Measurements from ENCODE around the gene NLRP5. TPM values are rescaled to one million over a fixed set of nuclear protein-coding genes. Genes with fewer than 3 reads are reported as not detected.
"Not testable (repeated sequence)": the region's sequence is repeated elsewhere in the genome, so short reads cannot be mapped to it uniquely, and the experiment has no call there.

The NLRP5 gene
- total RNA-seq, 1 donor from 2014 or later = not detected

DNA sequence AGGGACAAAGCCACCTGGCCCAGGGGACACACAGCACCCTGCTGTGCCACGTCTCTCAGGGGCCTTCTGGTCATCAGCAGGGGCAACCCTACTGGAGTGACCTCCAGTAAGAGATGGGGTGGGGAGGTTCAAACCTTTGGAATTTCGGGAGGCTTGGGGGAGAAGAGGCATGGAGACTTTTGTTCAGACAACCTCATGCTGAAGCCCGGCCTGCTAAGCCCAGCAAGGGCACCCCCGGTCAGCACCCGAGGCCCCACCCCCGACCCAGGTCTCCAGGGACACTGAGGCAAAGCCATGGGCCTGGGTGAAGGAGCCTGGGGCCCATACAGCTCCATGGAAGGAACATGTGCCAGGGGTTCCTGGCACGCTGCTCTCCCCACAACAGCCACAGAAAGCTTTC is 111.2 kb downstream of the NLRP5 start:
- DNase-seq (ENCODE audit: extremely low read depth, low read depth, low spot score) = no peak

DNA sequence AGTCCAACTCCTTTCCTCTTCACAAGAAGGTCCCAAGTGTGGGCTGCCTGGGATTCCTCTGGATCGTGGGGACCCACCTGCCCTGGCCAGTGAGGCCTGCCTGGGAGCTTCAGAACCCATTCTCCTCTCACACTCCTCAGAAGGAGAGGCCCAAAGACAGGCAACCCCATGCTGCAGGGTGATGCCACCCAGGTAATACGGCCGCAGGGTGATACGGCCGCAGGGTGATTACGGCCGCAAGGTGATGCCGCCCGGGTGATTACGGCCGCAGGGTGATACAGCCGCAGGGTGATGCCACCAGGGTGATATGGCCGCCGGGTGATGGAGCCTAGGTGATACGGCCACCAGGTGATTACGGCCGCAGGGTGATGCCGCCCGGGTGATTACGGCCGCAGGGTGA is 111.7 kb downstream of the NLRP5 start:
- not testable (repeated sequence) for DNase-seq (ENCODE audit: extremely low read depth, low read depth, low spot score)

GRCh38 chr19:56098731-56099568 is 112.4 kb downstream of the NLRP5 start:
- DNase-seq (ENCODE audit: extremely low read depth, low read depth, low spot score) = no peak

GRCh38 chr19:56099638-56100539 is 113.3 kb downstream of the NLRP5 start:
- no peak for DNase-seq (ENCODE audit: extremely low read depth, low read depth, low spot score)

GRCh38 chr19:56101095-56101494 is 114.5 kb downstream of the NLRP5 start:
- no peak for DNase-seq (ENCODE audit: extremely low read depth, low read depth, low spot score)

- DNase-seq (ENCODE audit: extremely low read depth, low read depth, low spot score) = no peak
Observed at GRCh38 chr19:56101746-56102535, 115.4 kb downstream of the NLRP5 start.

GRCh38 chr19:56103027-56103614 is 116.5 kb downstream of the NLRP5 start:
- DNase-seq (ENCODE audit: extremely low read depth, low read depth, low spot score) = no peak

- no peak for DNase-seq (ENCODE audit: extremely low read depth, low read depth, low spot score)
Observed at GRCh38 chr19:56104423-56104822, 117.8 kb downstream of the NLRP5 start.

GRCh38 chr19:56105090-56105701 is 118.6 kb downstream of the NLRP5 start:
- no peak for DNase-seq (ENCODE audit: extremely low read depth, low read depth, low spot score)

- DNase-seq (ENCODE audit: extremely low read depth, low read depth, low spot score) = not testable (repeated sequence)
Observed at GRCh38 chr19:56105831-56106396, 119.3 kb downstream of the NLRP5 start.

DNA sequence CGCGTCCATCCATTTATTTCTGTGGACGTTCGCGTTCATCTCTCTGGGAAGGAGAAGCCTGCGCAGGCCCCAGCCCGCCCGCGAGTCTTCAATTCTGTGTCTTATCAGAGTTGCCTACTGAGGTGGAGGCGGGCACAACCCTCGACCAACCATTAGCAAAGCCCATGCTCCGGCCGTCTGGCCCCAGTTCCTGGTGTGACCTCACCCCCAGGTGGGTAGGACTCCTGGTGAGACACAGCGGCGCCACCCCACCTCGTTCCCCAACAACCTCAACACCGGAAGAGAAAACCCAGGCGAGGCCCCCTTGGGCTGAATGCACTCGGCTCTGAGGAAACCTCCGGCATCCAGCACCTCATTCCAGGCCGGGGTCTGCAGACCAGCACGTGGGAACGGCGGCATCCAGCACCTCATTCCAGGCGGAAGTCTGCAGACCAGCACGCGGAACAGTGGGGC is 119.8 kb downstream of the NLRP5 start:
- no peak for DNase-seq (ENCODE audit: extremely low read depth, low read depth, low spot score)

DNA sequence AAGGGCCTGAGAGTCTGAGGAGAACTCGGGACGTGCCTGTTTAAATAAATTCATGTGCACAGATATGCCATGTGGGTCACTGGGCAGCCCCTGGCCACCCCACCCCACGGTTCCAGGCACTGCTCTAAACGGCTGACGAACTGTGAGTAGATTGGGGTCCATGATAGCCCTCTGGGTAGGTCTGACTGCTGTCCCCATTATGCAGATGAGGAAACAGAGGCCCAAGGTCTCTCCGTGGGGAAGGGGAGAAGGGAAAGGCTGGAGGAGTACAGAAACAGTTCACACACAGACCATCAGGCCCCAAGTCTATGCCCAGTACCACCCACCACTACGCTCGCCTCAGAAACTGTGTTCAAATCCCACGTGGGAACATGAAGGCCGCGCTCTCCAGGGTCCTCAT is 120.4 kb downstream of the NLRP5 start:
- no peak for DNase-seq (ENCODE audit: extremely low read depth, low read depth, low spot score)

DNA sequence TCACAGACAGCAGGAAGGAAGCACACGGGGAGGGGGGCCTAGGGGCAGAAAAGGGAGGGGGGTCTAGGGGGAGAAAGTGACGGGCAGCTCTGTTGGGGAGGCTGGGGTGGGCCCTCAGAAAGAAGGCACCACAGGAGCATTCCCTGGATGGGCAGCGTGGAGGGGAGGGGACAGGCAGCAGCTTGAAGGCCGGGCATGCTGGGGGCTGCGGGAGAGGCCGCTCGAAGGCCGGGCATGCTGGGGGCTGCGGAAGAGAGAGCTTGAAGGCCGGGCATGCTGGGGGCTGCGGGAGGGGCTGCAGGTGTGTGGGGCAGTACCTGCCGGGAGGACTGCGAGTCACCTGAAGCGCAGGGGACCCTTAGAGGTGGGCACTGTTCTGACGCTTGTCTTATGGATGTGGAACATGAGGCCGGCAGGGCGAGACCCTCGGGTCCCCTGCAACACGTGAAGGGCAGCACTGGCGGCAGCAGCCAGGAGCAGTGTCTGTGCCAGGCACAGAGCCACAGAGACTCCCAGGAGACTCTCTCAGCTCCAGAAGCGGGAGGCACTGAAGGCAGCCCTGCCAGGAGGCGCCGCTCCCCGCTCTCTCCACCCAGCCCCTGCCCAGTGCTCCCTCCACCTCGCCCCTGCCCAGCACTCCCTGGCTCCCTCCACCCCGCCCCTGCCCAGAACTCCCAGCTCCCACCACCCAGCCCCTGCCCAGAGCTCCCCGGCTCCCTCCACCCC is 121.2 kb downstream of the NLRP5 start:
- DNase-seq (ENCODE audit: extremely low read depth, low read depth, low spot score) = no peak

GRCh38 chr19:56108447-56109195 is 122.0 kb downstream of the NLRP5 start:
- DNase-seq (ENCODE audit: extremely low read depth, low read depth, low spot score) = no peak

DNA sequence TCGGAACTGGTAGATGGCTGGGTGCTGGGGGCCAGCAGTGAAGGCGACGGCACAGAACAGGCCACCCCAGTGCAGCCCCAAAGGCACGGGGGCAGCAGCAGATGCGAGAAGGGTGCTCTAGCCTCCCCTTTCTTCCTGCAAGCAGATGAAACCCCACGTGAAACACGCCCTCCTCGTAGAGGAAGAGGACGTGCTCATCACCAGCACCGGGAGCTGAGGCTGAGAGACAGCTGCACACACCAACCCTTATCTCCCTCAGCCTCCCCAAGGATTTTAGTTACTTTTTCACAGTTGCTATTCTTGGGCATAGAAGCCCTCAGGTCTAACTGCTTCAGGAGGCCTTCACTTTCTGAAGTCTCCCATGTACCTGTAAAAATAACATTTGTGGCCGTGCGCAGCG is 122.7 kb downstream of the NLRP5 start:
- no peak for DNase-seq (ENCODE audit: extremely low read depth, low read depth, low spot score)

- DNase-seq (ENCODE audit: extremely low read depth, low read depth, low spot score) = no peak
Observed at GRCh38 chr19:56110515-56111448, 124.2 kb downstream of the NLRP5 start.
